Fibroblast of lung (primary cell): ENCODE results near the gene EPS15. TPM values are rescaled to one million over a fixed set of nuclear protein-coding genes. Genes with fewer than 3 reads are reported as not detected.
"Not testable (repeated sequence)": the region's sequence is repeated elsewhere in the genome, so short reads cannot be mapped to it uniquely, and the experiment has no call there.

Source experiments
- DNase-seq, 2 donors: peaks; one replicate each; pipeline versions ENCODE4 v3.0.0 to v3.0.0-alpha.2; 2010; ENCODE audit warnings: low read depth in 2 of 2
- H2AFZ ChIP-seq: 2 replicates; pipeline ENCODE4 v1.5.1; 2012; ENCODE audit warnings: low read length, control low read depth, inconsistent platforms
- H3K27ac ChIP-seq: 2 replicates; pipeline ENCODE4 v1.5.1; 2011; ENCODE audit warnings: low read length, control low read depth; ENCODE audit not compliant: insufficient read depth
- H3K27me3 ChIP-seq: 2 replicates; pipeline ENCODE4 v1.5.1; 2011; ENCODE audit warnings: mild to moderate bottlenecking, low read length; ENCODE audit not compliant: control insufficient read depth, insufficient read depth
- H3K36me3 ChIP-seq: 2 replicates; pipeline ENCODE4 v1.5.1; 2011; ENCODE audit warnings: low read length; ENCODE audit not compliant: control insufficient read depth, insufficient read depth
- H3K4me1 ChIP-seq: 2 replicates; pipeline ENCODE4 v1.5.1; 2011; ENCODE audit warnings: low read length; ENCODE audit not compliant: control insufficient read depth, insufficient read depth; ENCODE audit errors: extremely low read depth
- H3K4me2 ChIP-seq: 2 replicates; pipeline ENCODE4 v1.5.1; 2011; ENCODE audit warnings: low read length, control low read depth; ENCODE audit not compliant: insufficient read depth; ENCODE audit errors: extremely low read depth
- H3K4me3 ChIP-seq, 4 experiments: fragments of 200-600 bp in 1 of 4; sonication (generic) in 1 of 4; replicated peaks in 1 of 4; 2 replicates each; pipeline ENCODE4 v1.5.1; 2011 to 2016; ENCODE audit warnings: low read length in 4 of 4, low read depth in 3 of 4, mild to moderate bottlenecking in 3 of 4, control low read depth in 2 of 4, inconsistent platforms in 1 of 4, mixed read lengths in 1 of 4; ENCODE audit not compliant: insufficient read depth in 1 of 4; ENCODE audit errors: control extremely low read depth in 1 of 4
- H3K79me2 ChIP-seq: 2 replicates; pipeline ENCODE4 v1.5.1; 2012; ENCODE audit warnings: mild to moderate bottlenecking, low read length, inconsistent platforms; ENCODE audit not compliant: control insufficient read depth, insufficient read depth
- H3K9ac ChIP-seq: 2 replicates; pipeline ENCODE4 v1.5.1; 2011; ENCODE audit warnings: mild to moderate bottlenecking, low read length, control low read depth; ENCODE audit not compliant: insufficient read depth
- H3K9me3 ChIP-seq: 2 replicates; pipeline ENCODE4 v1.5.1; 2012; ENCODE audit warnings: low read depth, low read length; ENCODE audit not compliant: control insufficient read depth, insufficient read depth
- H4K20me1 ChIP-seq: 2 replicates; pipeline ENCODE4 v1.5.1; 2011; ENCODE audit warnings: low read length; ENCODE audit not compliant: control insufficient read depth, insufficient read depth; ENCODE audit errors: extremely low read depth
- EZH2 ChIP-seq: IDR thresholded peaks from 2 replicates; pipeline ENCODE4 v1.5.1; 2012; ENCODE audit warnings: low read length, control low read depth, mild to moderate bottlenecking; ENCODE audit errors: missing control alignments
- polyA plus RNA-seq, 2 donors: library from polyadenylated mRNA; depleted of rRNA in 1 of 2; stranded (reverse) in 1 of 2; unstranded in 1 of 2; fragments of >200 nt; gene quantifications; 2 replicates each; pipeline ENCODE4 v1.2.1, GENCODE V29; 2011 to 2012; ENCODE audit warnings: missing spikeins in 1 of 2
- total RNA-seq: library from RNA; depleted of rRNA; stranded (reverse); fragments of >200 nt; gene quantifications from 2 replicates; pipeline ENCODE4 v1.2.1, GENCODE V29; 2014
- TF ChIP-seq, protein P1 (sequence below), 2 donors: IDR thresholded peaks in 1 of 2; conservative IDR thresholded peaks in 1 of 2; 1 replicate in 1 of 2; 2 replicates in 1 of 2; pipeline ENCODE4 v1.5.1; 2011 to 2012; ENCODE audit warnings: low read length in 2 of 2, control low read depth in 1 of 2, inconsistent platforms in 1 of 2, low read depth in 1 of 2, mild to moderate bottlenecking in 1 of 2

The EPS15 gene
- total and polyA plus RNA-seq, 2 donors (not counting 1 experiment from before 2014, with no cell fraction given) = 67.7 to 75.5 TPM

DNA sequence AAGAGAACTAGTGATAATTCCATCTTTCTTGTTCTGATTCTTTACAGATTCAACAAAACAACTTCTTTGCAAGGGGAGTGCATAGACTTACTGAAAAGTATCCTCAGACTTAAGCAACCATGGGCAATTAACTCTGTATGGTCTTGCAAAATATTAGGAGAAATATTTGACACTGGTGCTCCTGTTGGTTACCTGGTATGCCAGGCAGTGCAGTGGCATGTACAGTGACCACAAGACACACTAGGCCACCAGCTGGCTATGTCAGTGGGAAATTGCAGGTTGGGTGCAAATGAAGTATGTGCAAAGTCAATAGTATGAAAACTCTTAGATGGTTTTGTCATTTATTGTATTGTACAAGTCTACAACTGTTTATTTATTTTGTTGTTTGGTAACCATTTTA is 34.5 kb downstream of the EPS15 start:
- peaks cover 14% of the 10 kb centered on the region for H3K79me2 ChIP-seq
- H3K4me1 ChIP-seq = peaks cover 7% of the 10 kb centered on the region
- TF ChIP-seq EZH2 = no peak
- TF ChIP-seq, protein P1, sequence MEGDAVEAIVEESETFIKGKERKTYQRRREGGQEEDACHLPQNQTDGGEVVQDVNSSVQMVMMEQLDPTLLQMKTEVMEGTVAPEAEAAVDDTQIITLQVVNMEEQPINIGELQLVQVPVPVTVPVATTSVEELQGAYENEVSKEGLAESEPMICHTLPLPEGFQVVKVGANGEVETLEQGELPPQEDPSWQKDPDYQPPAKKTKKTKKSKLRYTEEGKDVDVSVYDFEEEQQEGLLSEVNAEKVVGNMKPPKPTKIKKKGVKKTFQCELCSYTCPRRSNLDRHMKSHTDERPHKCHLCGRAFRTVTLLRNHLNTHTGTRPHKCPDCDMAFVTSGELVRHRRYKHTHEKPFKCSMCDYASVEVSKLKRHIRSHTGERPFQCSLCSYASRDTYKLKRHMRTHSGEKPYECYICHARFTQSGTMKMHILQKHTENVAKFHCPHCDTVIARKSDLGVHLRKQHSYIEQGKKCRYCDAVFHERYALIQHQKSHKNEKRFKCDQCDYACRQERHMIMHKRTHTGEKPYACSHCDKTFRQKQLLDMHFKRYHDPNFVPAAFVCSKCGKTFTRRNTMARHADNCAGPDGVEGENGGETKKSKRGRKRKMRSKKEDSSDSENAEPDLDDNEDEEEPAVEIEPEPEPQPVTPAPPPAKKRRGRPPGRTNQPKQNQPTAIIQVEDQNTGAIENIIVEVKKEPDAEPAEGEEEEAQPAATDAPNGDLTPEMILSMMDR (conservative IDR thresholded peaks at IDR 0.05 in 1 of 2, IDR thresholded peaks at IDR 0.05 in 1 of 2; ENCODE audit: low read depth in 1 of 2, low read length in 2 of 2) = no peak
- H3K4me3 ChIP-seq = no peak overlapping the region
- no peaks in the 10 kb centered on the region for H4K20me1 ChIP-seq
- H3K27ac ChIP-seq = no peak overlapping the region
- no peak overlapping the region for H2AFZ ChIP-seq
- no peak overlapping the region for H3K9ac ChIP-seq
- DNase-seq = peak; percentile 9 to 64
- no peaks in the 10 kb centered on the region for H3K27me3 ChIP-seq
- H3K9me3 ChIP-seq = no peaks in the 10 kb centered on the region
- no peak overlapping the region for H3K4me2 ChIP-seq
- no peaks in the 10 kb centered on the region for H3K36me3 ChIP-seq

DNA sequence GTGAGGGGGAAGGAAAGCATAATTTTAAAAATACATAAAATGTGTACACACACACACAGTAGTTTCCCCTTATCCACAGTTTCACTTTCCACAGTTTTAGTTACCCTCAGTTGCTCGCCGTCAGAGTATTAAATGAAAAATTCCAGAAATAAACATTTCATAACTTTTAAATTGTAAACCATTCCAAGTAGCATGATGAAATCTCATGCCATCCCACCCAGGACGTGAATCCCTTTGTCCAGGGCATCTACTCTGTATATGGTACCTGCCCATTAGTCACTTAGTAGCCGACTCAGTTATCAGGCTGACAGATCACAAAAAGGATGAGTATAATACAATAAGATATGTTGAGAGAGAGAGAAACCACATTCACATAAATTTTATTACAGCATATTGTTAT is 36.2 kb downstream of the EPS15 start:
- H3K9me3 ChIP-seq = no peaks in the 10 kb centered on the region
- TF ChIP-seq, protein P1 (conservative IDR thresholded peaks at IDR 0.05 in 1 of 2, IDR thresholded peaks at IDR 0.05 in 1 of 2; ENCODE audit: low read depth in 1 of 2, low read length in 2 of 2) = no peak
- TF ChIP-seq EZH2 = no peak
- no peak overlapping the region for H2AFZ ChIP-seq
- H3K36me3 ChIP-seq = no peaks in the 10 kb centered on the region
- H3K9ac ChIP-seq = no peak overlapping the region
- H3K27ac ChIP-seq = no peak overlapping the region
- no peak overlapping the region for H3K4me3 ChIP-seq
- H3K4me2 ChIP-seq = peak overlapping the region; percentile 44
- no peaks in the 10 kb centered on the region for H3K27me3 ChIP-seq
- H3K4me1 ChIP-seq = peaks cover 5% of the 10 kb centered on the region
- DNase-seq = peak in 1 of 2 donors; percentile 71
- H3K79me2 ChIP-seq = peaks cover 10% of the 10 kb centered on the region
- no peaks in the 10 kb centered on the region for H4K20me1 ChIP-seq

DNA sequence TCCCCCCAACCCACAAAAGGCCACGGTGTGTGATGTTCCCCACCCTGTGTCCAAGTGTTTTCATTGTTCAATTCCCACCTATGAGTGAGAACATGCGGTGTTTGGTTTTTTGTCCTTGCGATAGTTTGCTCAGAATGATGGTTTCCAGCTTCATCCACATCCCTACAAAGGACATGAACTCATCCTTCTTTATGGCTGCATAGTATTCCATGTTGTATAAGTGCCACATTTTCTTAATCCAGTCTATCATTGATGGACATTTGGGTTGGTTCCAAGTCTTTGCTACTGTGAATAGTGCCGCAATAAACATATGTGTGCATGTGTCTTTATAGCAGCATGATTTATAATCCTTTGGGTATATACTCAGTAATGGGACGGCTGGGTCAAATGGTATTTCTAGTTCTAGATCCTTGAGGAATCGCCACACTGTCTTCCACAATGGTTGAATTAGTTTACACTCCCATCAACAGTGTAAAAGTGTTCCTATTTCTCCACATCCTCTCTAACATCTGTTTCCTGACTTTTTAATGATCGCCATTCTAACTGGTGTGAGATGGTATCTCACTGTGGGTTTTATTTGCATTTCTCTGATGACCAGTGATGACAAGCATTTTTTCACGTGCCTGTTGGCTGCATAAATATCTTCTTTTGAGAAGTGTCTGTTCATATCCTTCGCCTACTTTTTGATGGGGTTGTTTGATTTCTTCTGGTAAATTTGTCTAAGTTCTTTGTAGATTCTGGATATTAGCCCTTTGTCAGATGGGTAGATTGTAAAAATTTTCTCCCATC is 44.0 kb downstream of the EPS15 start:
- not testable (repeated sequence) for H3K4me2 ChIP-seq, H3K27ac ChIP-seq, H3K4me3 ChIP-seq, H3K79me2 ChIP-seq, H3K4me1 ChIP-seq, H3K27me3 ChIP-seq, DNase-seq, H2AFZ ChIP-seq, H3K36me3 ChIP-seq, H3K9ac ChIP-seq, H4K20me1 ChIP-seq, H3K9me3 ChIP-seq
